OCI-LY1 (cell line): ENCODE data around the gene PRR4.

Source experiments
- CTCF ChIP-seq: fragments of 200-600 bp; sonication (generic), shearing (Covaris generic); IDR thresholded peaks from 2 replicates; pipeline ENCODE4 v1.5.1; 2017; ENCODE audit warnings: mild to moderate bottlenecking, antibody characterized with exemption, low read length, moderate library complexity, mixed read lengths
- EZH2 ChIP-seq: fragments of 200-600 bp; sonication (generic), shearing (Covaris generic); IDR thresholded peaks from 2 replicates; pipeline ENCODE4 v1.8.0; 2017; ENCODE audit warnings: borderline replicate concordance, mixed run types, mild to moderate bottlenecking, antibody characterized with exemption, low read length, moderate library complexity, mixed read lengths

DNA sequence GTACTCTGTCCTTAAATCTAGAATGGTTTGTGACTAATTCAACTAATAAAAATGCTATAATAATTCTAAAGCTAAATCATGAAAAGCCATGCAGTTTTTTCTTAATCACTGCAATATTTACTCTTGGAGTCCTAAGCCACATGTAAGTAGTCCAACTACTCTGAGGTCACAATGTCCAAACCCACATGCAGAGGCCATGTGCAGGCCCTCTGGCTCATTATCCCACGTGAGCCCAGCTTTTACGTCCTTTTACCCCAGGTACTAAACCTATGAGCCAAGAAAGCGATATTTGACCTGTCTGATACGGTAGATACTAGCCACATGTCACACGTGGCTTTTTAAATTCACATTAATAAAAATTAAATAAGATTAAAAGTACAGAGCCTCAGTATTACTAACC lies 47.6 kb upstream of the PRR4 start:
- TF ChIP-seq CTCF (no peak), EZH2 (no peak)
